Sigmoid colon (tissue), 7 donors: Measurements from ENCODE around the gene OR2V1. TPM values are rescaled to one million over a fixed set of nuclear protein-coding genes. Genes with fewer than 3 reads are reported as not detected.
"Not testable (repeated sequence)": the region's sequence is repeated elsewhere in the genome, so short reads cannot be mapped to it uniquely, and the experiment has no call there.

Experiments used
- DNase-seq: peaks from one replicate; pipeline ENCODE4 v3.0.0-alpha.2; 2019
- H3K27ac ChIP-seq, 4 donors: fragments of 200-600 bp; sonication (generic); one replicate each; pipeline ENCODE4 v1.5.1; 2016 to 2019; ENCODE audit warnings: mild to moderate bottlenecking in 1 of 4
- H3K27me3 ChIP-seq, 3 donors: fragments of 200-600 bp; sonication (generic); one replicate each; pipeline ENCODE4 v1.5.1; 2019; ENCODE audit warnings: mild to moderate bottlenecking in 1 of 3
- H3K36me3 ChIP-seq, 4 donors: fragments of 200-600 bp; sonication (generic); one replicate each; pipeline ENCODE4 v1.5.1; 2016 to 2019
- H3K4me1 ChIP-seq, 4 donors: fragments of 200-600 bp; sonication (generic); one replicate each; pipeline ENCODE4 v1.5.1; 2017 to 2019
- H3K4me3 ChIP-seq, 4 donors: fragments of 200-600 bp; sonication (generic); one replicate each; pipeline ENCODE4 v1.5.1; 2017 to 2019; ENCODE audit warnings: mild to moderate bottlenecking in 2 of 4, moderate library complexity in 1 of 4
- H3K9me3 ChIP-seq, 4 donors: fragments of 200-600 bp in 3 of 4; sonication (generic) in 3 of 4; one replicate each; pipeline versions ENCODE4 v1.5.1 to v1.6.1; 2013 to 2019
- EP300 ChIP-seq, 4 donors: sonication (generic); formaldehyde crosslinking; IDR thresholded peaks; one replicate each; pipeline ENCODE4 v1.6.1; 2017; ENCODE audit warnings: antibody characterized with exemption in 4 of 4
- POLR2A ChIP-seq, 2 donors: fragments of 450-650 bp; IDR thresholded peaks; one replicate each; pipeline ENCODE4 v1.6.1; 2016; ENCODE audit warnings: antibody characterized with exemption in 2 of 2, mild to moderate bottlenecking in 2 of 2, moderate library complexity in 2 of 2
- POLR2AphosphoS5 ChIP-seq, 4 donors: sonication (generic); formaldehyde crosslinking; IDR thresholded peaks; one replicate each; pipeline ENCODE4 v1.6.1; 2017; ENCODE audit warnings: antibody characterized with exemption in 4 of 4
- WGBS, 2 donors: extraction: QIAGEN DNeasy Blood & Tissue Kit; methylation state at CpG; one replicate each; pipeline ENCODE4 v1.1.7; 2013; 5-methylcytosine and 5-hydroxymethylcytosine counted together
- intact Hi-C: fragments of 100-400 bp; cut with DNase I; formaldehyde crosslinking; loops from one replicate; pipeline ENCODE4 v1.15.1; 2023
- polyA plus RNA-seq, 3 donors: library from polyadenylated mRNA; stranded (reverse); fragments of 200-250 nt; gene quantifications; one replicate each; pipeline ENCODE4 v1.2.3, GENCODE V29; 2013
- total RNA-seq, 4 donors: library from RNA; depleted of rRNA; stranded (reverse); fragments of >200 nt; gene quantifications; one replicate each; pipeline ENCODE4 v1.1.0, GENCODE V29; 2016
- TF ChIP-seq, protein P1 (sequence below), 4 experiments: fragments of 450-650 bp in 3 of 4; fragments of 200-600 bp in 1 of 4; IDR thresholded peaks; one replicate each; pipeline ENCODE4 v1.5.1; 2016 to 2019; ENCODE audit warnings: antibody characterized with exemption in 4 of 4, mild to moderate bottlenecking in 3 of 4, moderate library complexity in 2 of 4
- donor health status: healthy with polysubstance abuse.
- donor health status: Bipolar disorder and iron deficiency.
- donor health status: healthy.

OR2V1 gene
- total and polyA plus RNA-seq, 7 donors = not detected

DNA sequence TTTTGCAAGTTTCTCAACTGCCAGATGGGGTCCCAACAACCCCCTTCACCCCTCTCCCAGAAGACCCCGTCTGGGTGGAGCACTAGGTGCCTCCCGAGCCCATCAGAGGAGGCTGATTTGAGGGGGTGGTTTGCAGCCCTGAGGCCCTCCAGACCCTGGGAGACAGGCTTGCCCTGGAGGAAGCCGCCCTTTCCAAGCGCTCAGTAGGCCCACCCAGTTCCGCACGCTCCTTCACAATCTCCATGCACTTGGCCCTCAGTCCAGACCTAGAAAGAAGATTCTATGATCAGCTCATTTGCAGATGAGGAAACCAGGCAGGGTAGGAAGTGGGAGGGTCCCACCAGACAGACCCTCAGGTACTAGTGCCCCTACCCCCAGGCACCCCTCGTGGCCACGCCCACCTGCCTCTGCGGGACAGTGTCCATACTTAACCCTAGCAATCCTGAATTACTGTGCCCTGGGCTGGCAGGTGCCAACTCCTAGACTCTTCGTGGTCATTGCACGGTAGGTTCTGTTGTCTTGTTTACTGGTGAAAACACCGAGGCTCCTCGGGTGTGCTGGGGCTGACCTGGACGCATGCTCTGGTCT is 22.3 kb downstream of the OR2V1 start:
- WGBS, 2 donors = 62 to 73% methylated on average over 14 of the region's 14 CpGs

DNA sequence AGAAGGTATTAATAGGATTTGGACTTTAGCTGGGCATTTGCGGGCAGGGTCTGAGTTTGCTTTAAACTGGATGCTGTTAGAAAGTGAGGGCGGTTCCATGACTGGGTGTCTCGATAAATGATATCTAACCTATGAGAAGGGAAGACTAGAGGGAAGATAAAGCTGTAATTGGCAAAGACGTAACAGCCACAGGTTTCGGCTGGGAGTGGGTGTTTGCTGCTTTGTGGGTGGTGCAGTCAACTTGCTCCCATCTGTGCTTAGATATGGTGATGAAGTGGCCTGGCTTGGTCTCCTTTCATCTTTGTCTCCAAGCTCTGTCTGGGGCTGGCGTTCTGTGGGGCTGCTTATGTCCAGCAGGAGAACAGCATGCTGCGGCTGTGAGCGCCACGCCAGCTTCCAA is 23.3 kb downstream of the OR2V1 start:
- intact Hi-C loops = no loop called here
- no peak overlapping the region for H3K4me3 ChIP-seq
- no peaks in the 10 kb centered on the region for H3K4me1 ChIP-seq
- H3K9me3 ChIP-seq = no peaks in the 10 kb centered on the region
- no peak overlapping the region for H3K27ac ChIP-seq
- no peaks in the 10 kb centered on the region for H3K36me3 ChIP-seq
- TF ChIP-seq, protein P1, sequence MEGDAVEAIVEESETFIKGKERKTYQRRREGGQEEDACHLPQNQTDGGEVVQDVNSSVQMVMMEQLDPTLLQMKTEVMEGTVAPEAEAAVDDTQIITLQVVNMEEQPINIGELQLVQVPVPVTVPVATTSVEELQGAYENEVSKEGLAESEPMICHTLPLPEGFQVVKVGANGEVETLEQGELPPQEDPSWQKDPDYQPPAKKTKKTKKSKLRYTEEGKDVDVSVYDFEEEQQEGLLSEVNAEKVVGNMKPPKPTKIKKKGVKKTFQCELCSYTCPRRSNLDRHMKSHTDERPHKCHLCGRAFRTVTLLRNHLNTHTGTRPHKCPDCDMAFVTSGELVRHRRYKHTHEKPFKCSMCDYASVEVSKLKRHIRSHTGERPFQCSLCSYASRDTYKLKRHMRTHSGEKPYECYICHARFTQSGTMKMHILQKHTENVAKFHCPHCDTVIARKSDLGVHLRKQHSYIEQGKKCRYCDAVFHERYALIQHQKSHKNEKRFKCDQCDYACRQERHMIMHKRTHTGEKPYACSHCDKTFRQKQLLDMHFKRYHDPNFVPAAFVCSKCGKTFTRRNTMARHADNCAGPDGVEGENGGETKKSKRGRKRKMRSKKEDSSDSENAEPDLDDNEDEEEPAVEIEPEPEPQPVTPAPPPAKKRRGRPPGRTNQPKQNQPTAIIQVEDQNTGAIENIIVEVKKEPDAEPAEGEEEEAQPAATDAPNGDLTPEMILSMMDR (IDR thresholded peaks at IDR 0.05) = no peak
- no peak for TF ChIP-seq POLR2A (IDR thresholded peaks at IDR 0.05)
- no peak for TF ChIP-seq EP300 (IDR thresholded peaks at IDR 0.05)
- no peak for TF ChIP-seq POLR2AphosphoS5 (IDR thresholded peaks at IDR 0.05)
- no peak for DNase-seq
- peaks cover 7 to 89% (median 54%) of the 10 kb centered on the region in 3 donors for H3K27me3 ChIP-seq
- WGBS, 2 donors = 73 to 78% methylated on average over 9 of the region's 9 CpGs

More for the DNA sequence above, 22.3 kb downstream of the OR2V1 start:
- Histone ChIP-seq H3K4me1 (no peaks in the 10 kb centered on the region), H3K27ac (no peak overlapping the region), H3K4me3 (no peak overlapping the region), H3K36me3 (no peaks in the 10 kb centered on the region), H3K27me3 (peaks cover 5 to 91% (median 54%) of the 10 kb centered on the region in 3 donors), H3K9me3 (no peaks in the 10 kb centered on the region)
- intact Hi-C loops = no loop called here
- TF ChIP-seq POLR2AphosphoS5 (IDR thresholded peaks at IDR 0.05) = no peak
- no peak for TF ChIP-seq POLR2A (IDR thresholded peaks at IDR 0.05)
- TF ChIP-seq, protein P1 (IDR thresholded peaks at IDR 0.05) = no peak
- no peak for TF ChIP-seq EP300 (IDR thresholded peaks at IDR 0.05)
- DNase-seq = no peak

- WGBS, 2 donors = 42 to 64% methylated on average over 7 of the region's 7 CpGs
- H3K4me1 ChIP-seq = peaks cover 0 to under 1% (median under 1%) of the 10 kb centered on the region in 4 donors
- H3K4me3 ChIP-seq = no peak overlapping the region
- H3K27me3 ChIP-seq = peaks cover 2 to 68% (median 47%) of the 10 kb centered on the region in 3 donors
- intact Hi-C loops = no loop called here
- H3K27ac ChIP-seq = no peak overlapping the region
- DNase-seq = no peak
- H3K36me3 ChIP-seq = no peaks in the 10 kb centered on the region
- no peak for TF ChIP-seq EP300 (IDR thresholded peaks at IDR 0.05)
- TF ChIP-seq POLR2A (IDR thresholded peaks at IDR 0.05) = no peak
- TF ChIP-seq POLR2AphosphoS5 (IDR thresholded peaks at IDR 0.05) = no peak
- TF ChIP-seq, protein P1 (IDR thresholded peaks at IDR 0.05) = no peak
- no peaks in the 10 kb centered on the region for H3K9me3 ChIP-seq
These were observed 25.5 kb downstream of the OR2V1 start for GRCh38 chr5:181105391-181106025.

- H3K9me3 ChIP-seq, H3K4me3 ChIP-seq, H3K4me1 ChIP-seq, intact Hi-C loops, H3K27ac ChIP-seq, H3K36me3 ChIP-seq, DNase-seq: not testable (repeated sequence)
- WGBS, 2 donors = 29 to 60% methylated on average over 15 to 20 of the region's 20 CpGs
- peaks cover 5 to 68% (median 47%) of the 10 kb centered on the region in 3 donors for H3K27me3 ChIP-seq
These were observed 26.2 kb downstream of the OR2V1 start for GRCh38 chr5:181104606-181105390.

DNA sequence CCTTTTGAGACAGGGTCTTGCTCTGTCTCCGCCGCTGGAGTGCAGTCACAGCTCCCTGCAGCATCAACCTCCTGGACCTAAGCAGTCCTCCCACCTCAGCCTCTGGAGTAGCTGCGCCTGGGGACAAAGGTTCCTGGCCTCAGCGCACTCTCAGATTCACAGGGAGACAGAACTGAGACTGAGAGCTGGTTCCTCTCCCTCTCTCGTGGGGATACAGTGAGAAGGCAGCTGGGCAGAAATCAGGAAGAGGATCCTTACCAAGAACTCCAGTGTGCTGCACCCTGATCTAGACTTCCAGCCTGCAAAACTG is 26.8 kb downstream of the OR2V1 start:
- peaks cover 11 to 68% (median 48%) of the 10 kb centered on the region in 3 donors for H3K27me3 ChIP-seq
- H3K27ac ChIP-seq, H3K4me1 ChIP-seq, H3K4me3 ChIP-seq, intact Hi-C loops, H3K9me3 ChIP-seq, DNase-seq, H3K36me3 ChIP-seq: not testable (repeated sequence)
- WGBS, 2 donors = 6 to 10% methylated on average over 5 of the region's 5 CpGs

- H3K27me3 ChIP-seq = peaks cover 11 to 55% (median 34%) of the 10 kb centered on the region in 3 donors
- H3K4me3 ChIP-seq, intact Hi-C loops, DNase-seq, H3K4me1 ChIP-seq, H3K9me3 ChIP-seq, H3K27ac ChIP-seq, H3K36me3 ChIP-seq: not testable (repeated sequence)
- WGBS, 2 donors = no CpG with 5 or more reads among the region's 30 CpGs
These were observed 28.9 kb downstream of the OR2V1 start for GRCh38 chr5:181101930-181102674.

DNA sequence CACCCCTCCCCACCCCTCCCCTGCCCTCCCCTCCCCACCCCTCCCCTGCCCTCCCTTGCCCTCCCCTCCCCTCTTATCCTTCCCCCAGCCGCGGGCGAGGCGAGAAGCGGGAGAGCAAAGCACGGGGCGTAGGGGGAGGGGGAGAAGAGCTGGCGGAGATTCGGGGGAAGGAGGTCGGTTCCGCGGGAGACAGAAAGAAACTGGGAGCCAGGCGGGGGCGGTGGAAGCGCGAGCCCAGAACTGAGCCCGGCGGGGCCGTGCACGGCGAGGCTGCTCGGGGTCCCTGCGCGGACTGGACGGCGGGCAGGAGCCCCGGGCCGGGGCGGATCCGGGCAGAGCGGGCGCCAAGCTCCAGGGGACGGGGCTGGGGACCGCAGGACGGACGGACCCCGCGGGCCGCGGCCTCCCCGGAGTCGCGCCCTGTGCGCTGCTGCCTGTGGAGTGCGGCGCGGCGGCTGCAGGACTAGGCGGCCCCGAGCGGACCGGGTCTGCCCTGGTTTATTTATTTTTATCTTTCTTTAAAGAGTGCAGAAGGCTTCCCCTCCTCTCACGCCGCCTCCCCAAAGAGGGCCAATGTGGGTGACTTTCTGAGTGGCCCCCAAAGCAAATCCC is 29.8 kb downstream of the OR2V1 start:
- intact Hi-C loops, H3K9me3 ChIP-seq, H3K36me3 ChIP-seq, DNase-seq, H3K4me3 ChIP-seq, H3K27ac ChIP-seq, H3K4me1 ChIP-seq: not testable (repeated sequence)
- H3K27me3 ChIP-seq = peaks cover 11 to 45% (median 26%) of the 10 kb centered on the region in 3 donors
- 7 to 9% methylated on average over 9 to 19 of the region's 54 CpGs for WGBS, 2 donors
